Hepatocyte (in vitro differentiated cells): ENCODE results near the gene TSHZ1.

Experiments used
- CTCF ChIP-seq: fragments of 200-600 bp; sonication (generic); IDR thresholded peaks from 2 replicates; pipeline ENCODE4 v1.5.1; 2016; ENCODE audit warnings: antibody characterized with exemption, mild to moderate bottlenecking; ENCODE audit not compliant: poor library complexity
- EZH2 ChIP-seq: fragments of 200-600 bp; sonication (generic); IDR thresholded peaks from 2 replicates; pipeline ENCODE4 v1.6.1; 2016; ENCODE audit warnings: antibody characterized with exemption, mild to moderate bottlenecking, borderline replicate concordance

GRCh38 chr18:75316826-75317225 is 106.2 kb downstream of the TSHZ1 start:
- TF ChIP-seq CTCF, result no peak
- no peak for TF ChIP-seq EZH2
